Measurements from ENCODE around the gene PEX14. TPM values are rescaled to one million over a fixed set of nuclear protein-coding genes. Genes with fewer than 3 reads are reported as not detected.

Gene PEX14
- total and polyA plus RNA-seq, 9 of the 15 experiments (the other 6 are each of a cell fraction or from before 2014, with no cell fraction given): 2.6 to 45.7 (median 22.7) TPM

DNA sequence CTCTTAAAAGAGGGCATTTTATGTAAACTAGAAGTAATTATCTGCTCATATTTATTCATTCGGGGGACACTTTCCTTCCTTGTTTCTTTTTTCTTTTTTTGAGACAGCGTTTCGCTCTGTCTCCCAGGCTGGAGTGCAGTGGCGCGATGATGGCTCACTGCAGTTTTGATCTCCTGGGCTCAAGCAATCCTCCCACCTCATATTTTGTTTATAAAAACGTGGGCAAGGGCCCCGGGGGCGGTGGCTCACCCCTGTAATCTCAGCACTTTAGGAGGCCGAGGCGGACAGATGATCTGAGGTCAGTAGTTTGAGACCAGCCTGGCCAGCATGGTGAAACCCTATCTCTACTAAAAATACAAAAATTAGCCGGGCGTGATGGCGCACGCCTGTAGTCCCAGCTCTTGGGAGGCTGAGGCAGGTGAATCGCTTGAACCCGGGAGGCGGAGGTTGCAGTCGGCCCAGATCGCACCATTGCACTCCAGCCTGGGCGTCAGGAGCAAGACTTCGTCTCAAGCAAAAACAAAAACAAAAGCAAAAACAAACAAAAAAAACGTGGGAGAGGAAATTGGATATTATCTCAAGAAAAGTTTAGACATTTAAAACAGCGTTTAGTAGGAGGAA is 1.5 kb upstream of the PEX14 start (continued):
- TF ChIP-seq RBM34 (IDR thresholded peaks at IDR 0.05; ENCODE audit: borderline replicate concordance, insufficient read depth, low read length): no peak
- no peak for TF ChIP-seq ZNF24 (IDR thresholded peaks at IDR 0.05)
- TF ChIP-seq ZNF445 (CRISPR knock-in tag; IDR thresholded peaks at IDR 0.05; ENCODE audit: low read depth): 0 out of 2 replicates have a peak, but pooled peaks have one; percentile 19
- TF ChIP-seq MCM5 (IDR thresholded peaks at IDR 0.05; ENCODE audit: low read depth): no peak
- TF ChIP-seq BCOR (IDR thresholded peaks at IDR 0.05): 0 out of 2 replicates have a peak, but pooled peaks have one; percentile 7
- TF ChIP-seq, protein P1, sequence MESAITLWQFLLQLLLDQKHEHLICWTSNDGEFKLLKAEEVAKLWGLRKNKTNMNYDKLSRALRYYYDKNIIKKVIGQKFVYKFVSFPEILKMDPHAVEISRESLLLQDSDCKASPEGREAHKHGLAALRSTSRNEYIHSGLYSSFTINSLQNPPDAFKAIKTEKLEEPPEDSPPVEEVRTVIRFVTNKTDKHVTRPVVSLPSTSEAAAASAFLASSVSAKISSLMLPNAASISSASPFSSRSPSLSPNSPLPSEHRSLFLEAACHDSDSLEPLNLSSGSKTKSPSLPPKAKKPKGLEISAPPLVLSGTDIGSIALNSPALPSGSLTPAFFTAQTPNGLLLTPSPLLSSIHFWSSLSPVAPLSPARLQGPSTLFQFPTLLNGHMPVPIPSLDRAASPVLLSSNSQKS (CRISPR knock-in tag; IDR thresholded peaks at IDR 0.05): no peak
- peak in 1 of 2 experiments; percentile 20; a peak in 1 of 4 replicates for TF ChIP-seq TRIM24 (IDR thresholded peaks at IDR 0.05)
- TF ChIP-seq NRF1 (conservative IDR thresholded peaks at IDR 0.05 in 1 of 2, IDR thresholded peaks at IDR 0.05 in 1 of 2): no peak
- no peak; the same call in none of the 2 replicates for TF ChIP-seq SMARCE1 (IDR thresholded peaks at IDR 0.05)
- TF ChIP-seq TARDBP (IDR thresholded peaks at IDR 0.05): no peak
- TF ChIP-seq, protein P2, sequence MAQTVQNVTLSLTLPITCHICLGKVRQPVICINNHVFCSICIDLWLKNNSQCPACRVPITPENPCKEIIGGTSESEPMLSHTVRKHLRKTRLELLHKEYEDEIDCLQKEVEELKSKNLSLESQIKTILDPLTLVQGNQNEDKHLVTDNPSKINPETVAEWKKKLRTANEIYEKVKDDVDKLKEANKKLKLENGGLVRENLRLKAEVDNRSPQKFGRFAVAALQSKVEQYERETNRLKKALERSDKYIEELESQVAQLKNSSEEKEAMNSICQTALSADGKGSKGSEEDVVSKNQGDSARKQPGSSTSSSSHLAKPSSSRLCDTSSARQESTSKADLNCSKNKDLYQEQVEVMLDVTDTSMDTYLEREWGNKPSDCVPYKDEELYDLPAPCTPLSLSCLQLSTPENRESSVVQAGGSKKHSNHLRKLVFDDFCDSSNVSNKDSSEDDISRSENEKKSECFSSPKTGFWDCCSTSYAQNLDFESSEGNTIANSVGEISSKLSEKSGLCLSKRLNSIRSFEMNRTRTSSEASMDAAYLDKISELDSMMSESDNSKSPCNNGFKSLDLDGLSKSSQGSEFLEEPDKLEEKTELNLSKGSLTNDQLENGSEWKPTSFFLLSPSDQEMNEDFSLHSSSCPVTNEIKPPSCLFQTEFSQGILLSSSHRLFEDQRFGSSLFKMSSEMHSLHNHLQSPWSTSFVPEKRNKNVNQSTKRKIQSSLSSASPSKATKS (CRISPR knock-in tag; IDR thresholded peaks at IDR 0.05): no peak
- no peak for TF ChIP-seq STAT5B (CRISPR knock-in tag; IDR thresholded peaks at IDR 0.05)
- 0 out of 4 replicates have a peak, but pooled peaks of 1 of the 2 experiments have one; percentile 34 for TF ChIP-seq TBL1XR1 (IDR thresholded peaks at IDR 0.05; ENCODE audit: low read length in 2 of 2)
- TF ChIP-seq GTF2A2 (tag; IDR thresholded peaks at IDR 0.05): 0 out of 2 replicates have a peak, but pooled peaks have one; percentile 16
- TF ChIP-seq, protein P3, sequence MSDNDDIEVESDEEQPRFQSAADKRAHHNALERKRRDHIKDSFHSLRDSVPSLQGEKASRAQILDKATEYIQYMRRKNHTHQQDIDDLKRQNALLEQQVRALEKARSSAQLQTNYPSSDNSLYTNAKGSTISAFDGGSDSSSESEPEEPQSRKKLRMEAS (CRISPR knock-in tag; IDR thresholded peaks at IDR 0.05): no peak
